ENCODE results near the gene EIF4E2.

Gene EIF4E2

GRCh38 chr2:232547991-232548390, 2.5 kb upstream of the EIF4E2 start:
- TF ChIP-seq BACH2 (CRISPR knock-in tag; IDR thresholded peaks at IDR 0.05; ENCODE audit: borderline replicate concordance) (no peak), ZNF8 (CRISPR knock-in tag; IDR thresholded peaks at IDR 0.05) (no peak), TSHZ2 (CRISPR knock-in tag; IDR thresholded peaks at IDR 0.05) (no peak), CSRNP3 (CRISPR knock-in tag; IDR thresholded peaks at IDR 0.05) (no peak), ESRRG (CRISPR knock-in tag; IDR thresholded peaks at IDR 0.05) (no peak), CSDC2 (CRISPR knock-in tag; IDR thresholded peaks at IDR 0.05) (no peak), ZC3H10 (CRISPR knock-in tag; IDR thresholded peaks at IDR 0.05) (no peak), SNAI2 (CRISPR knock-in tag; IDR thresholded peaks at IDR 0.05) (no peak), CREB5 (CRISPR knock-in tag; IDR thresholded peaks at IDR 0.05; ENCODE audit: low read depth) (no peak), ZNF565 (CRISPR knock-in tag; conservative IDR thresholded peaks at IDR 0.05; ENCODE audit: low read depth) (no peak), ZNF70 (CRISPR knock-in tag; IDR thresholded peaks at IDR 0.05) (no peak), ISL1 (CRISPR knock-in tag; IDR thresholded peaks at IDR 0.05) (no peak)
- TF ChIP-seq, protein P1, sequence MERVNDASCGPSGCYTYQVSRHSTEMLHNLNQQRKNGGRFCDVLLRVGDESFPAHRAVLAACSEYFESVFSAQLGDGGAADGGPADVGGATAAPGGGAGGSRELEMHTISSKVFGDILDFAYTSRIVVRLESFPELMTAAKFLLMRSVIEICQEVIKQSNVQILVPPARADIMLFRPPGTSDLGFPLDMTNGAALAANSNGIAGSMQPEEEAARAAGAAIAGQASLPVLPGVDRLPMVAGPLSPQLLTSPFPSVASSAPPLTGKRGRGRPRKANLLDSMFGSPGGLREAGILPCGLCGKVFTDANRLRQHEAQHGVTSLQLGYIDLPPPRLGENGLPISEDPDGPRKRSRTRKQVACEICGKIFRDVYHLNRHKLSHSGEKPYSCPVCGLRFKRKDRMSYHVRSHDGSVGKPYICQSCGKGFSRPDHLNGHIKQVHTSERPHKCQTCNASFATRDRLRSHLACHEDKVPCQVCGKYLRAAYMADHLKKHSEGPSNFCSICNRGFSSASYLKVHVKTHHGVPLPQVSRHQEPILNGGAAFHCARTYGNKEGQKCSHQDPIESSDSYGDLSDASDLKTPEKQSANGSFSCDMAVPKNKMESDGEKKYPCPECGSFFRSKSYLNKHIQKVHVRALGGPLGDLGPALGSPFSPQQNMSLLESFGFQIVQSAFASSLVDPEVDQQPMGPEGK (CRISPR knock-in tag; IDR thresholded peaks at IDR 0.05; ENCODE audit: borderline replicate concordance): no peak
- no peak for ATAC-seq

DNA sequence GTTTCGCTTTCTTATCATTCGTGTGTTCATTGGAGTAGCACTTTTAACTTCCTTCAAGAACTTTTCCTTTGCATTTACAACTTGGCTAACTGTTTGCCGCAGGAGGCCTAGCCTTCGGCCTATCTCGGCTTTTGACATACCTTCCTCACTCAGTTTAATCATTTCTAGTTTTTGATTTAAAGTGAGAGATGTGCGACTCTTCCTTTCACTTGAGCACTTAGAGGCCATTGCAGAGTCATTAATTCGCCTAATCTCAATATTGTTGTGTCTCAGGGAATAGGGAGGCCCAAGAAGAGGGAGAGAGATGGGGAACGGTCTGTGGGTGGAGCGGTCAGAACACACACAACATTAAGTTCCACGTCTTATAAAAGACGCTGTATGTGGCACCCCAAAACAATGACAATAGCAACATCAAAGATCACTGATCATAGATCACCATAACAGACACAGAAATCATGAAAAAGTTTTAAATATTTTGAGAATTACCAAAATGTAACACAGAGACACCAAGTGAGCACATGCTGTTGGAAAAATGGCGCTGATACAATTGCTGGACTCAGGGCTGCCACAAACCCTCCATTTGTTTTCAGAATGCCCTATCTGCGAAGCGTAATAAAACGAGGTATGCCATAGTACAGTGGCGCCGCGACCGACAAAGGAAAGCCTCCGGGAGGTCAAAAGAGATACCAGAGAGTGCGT, 685 bp upstream of the EIF4E2 start:
- 0 out of 2 replicates have a peak, but pooled peaks have one; percentile 13 for TF ChIP-seq SNAI2 (CRISPR knock-in tag; IDR thresholded peaks at IDR 0.05)
- TF ChIP-seq, protein P1 (CRISPR knock-in tag; IDR thresholded peaks at IDR 0.05; ENCODE audit: borderline replicate concordance): no peak
- TF ChIP-seq GLIS3 (CRISPR knock-in tag; IDR thresholded peaks at IDR 0.05): no peak
- no peak for TF ChIP-seq ZC3H10 (CRISPR knock-in tag; IDR thresholded peaks at IDR 0.05)
- TF ChIP-seq CSDC2 (CRISPR knock-in tag; IDR thresholded peaks at IDR 0.05): no peak
- TF ChIP-seq ZNF8 (CRISPR knock-in tag; IDR thresholded peaks at IDR 0.05): peak; percentile 77; the same call in 1 of the 2 replicates
- no peak for TF ChIP-seq ARNTL (CRISPR knock-in tag; IDR thresholded peaks at IDR 0.05; ENCODE audit: borderline replicate concordance, low read depth)
- TF ChIP-seq PPARA (CRISPR knock-in tag; IDR thresholded peaks at IDR 0.05; ENCODE audit: borderline replicate concordance): no peak
- no peak for TF ChIP-seq RARB (CRISPR knock-in tag; IDR thresholded peaks at IDR 0.05)
- TF ChIP-seq ESRRG (CRISPR knock-in tag; IDR thresholded peaks at IDR 0.05): no peak
- ATAC-seq: peak; percentile 40

DNA sequence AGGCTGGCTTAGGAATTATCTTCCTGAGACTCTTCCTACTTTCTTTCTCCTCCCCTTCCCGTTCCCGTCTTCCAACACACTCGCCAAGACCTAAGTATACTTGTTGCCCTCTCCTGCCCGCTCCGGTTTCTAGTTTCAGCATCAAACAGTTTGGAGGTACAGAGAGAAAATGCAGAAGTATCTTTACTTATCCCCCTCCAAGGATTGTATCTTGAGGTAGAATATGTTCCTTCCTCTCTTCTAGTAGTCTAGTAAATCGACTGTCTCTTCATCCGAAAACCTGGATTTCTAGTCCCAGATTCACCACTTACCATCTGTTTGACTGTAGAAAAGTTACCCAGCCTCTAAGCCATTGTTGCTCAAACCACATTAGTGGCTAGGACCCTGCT, 755 bp downstream of the EIF4E2 start:
- peak; percentile 42 for ATAC-seq
- TF ChIP-seq ZFP30 (CRISPR knock-in tag; IDR thresholded peaks at IDR 0.05): no peak
- no peak for TF ChIP-seq OSR1 (CRISPR knock-in tag; IDR thresholded peaks at IDR 0.05)
